GM18499 (cell line): ENCODE measurements around the gene BACE2.
"Not testable (repeated sequence)": the region's sequence is repeated elsewhere in the genome, so short reads cannot be mapped to it uniquely, and the experiment has no call there.

ENCODE experiments used
- ATAC-seq: cut with Tn5 transposase; IDR thresholded peaks from one replicate; pipeline ENCODE4 v1.9.1; 2021; ENCODE audit warnings: moderate number of reproducible peaks; ENCODE audit not compliant: insufficient read depth, unreplicated experiment

BACE2 gene

GRCh38 chr21:41234569-41234968, 66.6 kb downstream of the BACE2 start:
- no peak for ATAC-seq

GRCh38 chr21:41235201-41235600, 67.2 kb downstream of the BACE2 start:
- no peak for ATAC-seq

GRCh38 chr21:41236352-41236973, 68.5 kb downstream of the BACE2 start:
- no peak for ATAC-seq

GRCh38 chr21:41238081-41238796, 70.3 kb downstream of the BACE2 start:
- not testable (repeated sequence) for ATAC-seq

GRCh38 chr21:41240040-41240439, 72.1 kb downstream of the BACE2 start:
- ATAC-seq, result no peak

DNA sequence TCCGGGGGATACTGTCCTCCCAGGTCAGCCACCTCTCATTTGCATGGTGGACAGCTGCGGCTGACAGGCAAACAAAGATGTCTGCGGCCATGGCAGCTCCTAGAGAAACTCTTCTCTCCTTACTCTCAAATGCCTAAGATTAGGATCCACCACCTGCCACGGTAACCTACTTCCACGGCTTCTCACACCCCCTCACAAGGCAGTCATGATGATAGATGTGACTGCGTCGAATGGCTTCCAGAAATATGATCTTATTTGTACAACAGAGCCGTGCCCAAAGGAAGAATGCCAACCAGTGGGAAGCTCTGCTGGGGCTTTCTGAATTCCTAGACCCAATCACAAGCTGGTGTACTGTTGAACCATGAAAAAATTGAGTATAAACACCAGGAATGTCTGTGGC, 73.4 kb downstream of the BACE2 start:
- ATAC-seq, result no peak

- no peak for ATAC-seq
These were observed 74.4 kb downstream of the BACE2 start for GRCh38 chr21:41242238-41242829.

DNA sequence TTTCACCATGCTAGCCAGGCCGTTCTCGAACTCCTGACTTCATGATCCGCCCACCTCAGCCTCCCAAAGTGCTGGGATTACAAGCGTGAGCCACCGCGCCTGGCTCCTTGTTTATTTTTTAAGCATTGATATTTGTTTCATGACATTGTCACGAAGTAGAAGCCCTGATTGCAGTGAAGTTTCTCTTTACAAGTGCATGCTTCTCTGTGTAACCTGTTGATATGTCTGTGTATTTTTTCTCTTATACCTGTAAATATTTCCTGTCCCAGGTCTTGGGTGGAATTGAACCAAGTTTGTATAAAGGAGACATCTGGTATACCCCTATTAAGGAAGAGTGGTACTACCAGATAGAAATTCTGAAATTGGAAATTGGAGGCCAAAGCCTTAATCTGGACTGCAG, 75.1 kb downstream of the BACE2 start:
- ATAC-seq, result no peak

GRCh38 chr21:41244266-41244880, 76.4 kb downstream of the BACE2 start:
- not testable (repeated sequence) for ATAC-seq

- no peak for ATAC-seq
These were observed 77.7 kb downstream of the BACE2 start for GRCh38 chr21:41245509-41246135.

- no peak for ATAC-seq
These were observed 78.8 kb downstream of the BACE2 start for GRCh38 chr21:41246808-41247207.

DNA sequence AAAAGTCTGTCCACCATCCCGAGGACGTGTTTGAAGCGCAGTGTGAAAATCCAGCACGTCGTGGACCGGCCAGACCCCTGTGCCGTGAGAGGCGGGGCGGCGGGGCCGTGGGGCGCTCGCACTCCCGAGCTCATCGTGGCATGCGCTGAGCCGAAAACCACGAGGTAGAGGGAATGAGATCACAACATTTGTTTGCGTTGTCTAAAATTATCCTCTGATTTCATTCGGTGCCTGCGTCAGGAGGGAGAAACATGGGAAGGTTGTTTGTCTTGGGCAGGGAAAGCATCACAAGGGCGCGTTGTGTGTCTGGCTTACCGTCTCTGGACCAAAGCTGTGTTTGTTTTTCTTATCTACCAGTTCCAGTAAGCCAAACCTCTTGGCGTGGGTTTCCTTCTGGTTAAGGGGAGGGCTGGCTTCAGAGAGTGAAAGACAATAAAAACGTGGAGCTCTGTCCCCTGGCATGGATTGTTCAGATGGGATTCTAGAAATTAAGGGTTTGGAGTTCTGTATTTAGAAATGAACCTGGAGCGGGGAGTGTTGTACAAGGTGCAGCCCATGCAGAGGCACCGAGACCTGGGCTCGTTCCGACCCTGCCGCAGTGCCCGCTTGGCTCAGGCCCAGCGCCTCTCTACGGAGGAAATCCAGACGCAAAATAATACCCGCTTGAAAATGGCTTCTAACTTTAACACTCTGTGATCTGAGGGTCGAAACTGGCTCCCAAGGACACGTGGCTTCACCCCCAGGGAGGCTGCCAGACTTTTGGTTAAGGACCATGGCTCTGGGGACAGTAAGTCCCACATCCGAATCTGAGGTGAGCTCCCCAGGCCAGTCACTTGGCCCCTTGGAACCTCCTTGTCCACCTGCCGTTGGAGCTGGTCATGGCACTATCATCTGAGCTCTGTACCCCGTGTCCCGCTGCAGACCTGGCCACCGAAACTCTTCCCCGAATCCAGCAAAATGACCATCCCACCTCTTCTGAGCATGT, 79.9 kb downstream of the BACE2 start:
- no peak for ATAC-seq

GRCh38 chr21:41249476-41249875, 81.5 kb downstream of the BACE2 start:
- no peak for ATAC-seq

DNA sequence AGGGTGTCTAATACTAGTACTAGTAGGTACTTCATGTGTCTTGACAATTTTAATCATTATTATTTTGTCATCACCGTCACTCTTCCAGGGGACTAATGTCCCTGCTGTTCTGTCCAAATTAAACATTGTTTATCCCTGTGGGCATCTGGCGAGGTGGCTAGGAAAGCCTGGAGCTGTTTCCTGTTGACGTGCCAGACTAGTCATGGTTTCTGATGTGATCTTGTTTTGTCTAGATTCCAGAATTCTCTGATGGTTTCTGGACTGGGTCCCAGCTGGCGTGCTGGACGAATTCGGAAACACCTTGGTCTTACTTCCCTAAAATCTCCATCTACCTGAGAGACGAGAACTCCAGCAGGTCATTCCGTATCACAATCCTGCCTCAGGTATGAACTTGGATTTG, 82.6 kb downstream of the BACE2 start:
- no peak for ATAC-seq

DNA sequence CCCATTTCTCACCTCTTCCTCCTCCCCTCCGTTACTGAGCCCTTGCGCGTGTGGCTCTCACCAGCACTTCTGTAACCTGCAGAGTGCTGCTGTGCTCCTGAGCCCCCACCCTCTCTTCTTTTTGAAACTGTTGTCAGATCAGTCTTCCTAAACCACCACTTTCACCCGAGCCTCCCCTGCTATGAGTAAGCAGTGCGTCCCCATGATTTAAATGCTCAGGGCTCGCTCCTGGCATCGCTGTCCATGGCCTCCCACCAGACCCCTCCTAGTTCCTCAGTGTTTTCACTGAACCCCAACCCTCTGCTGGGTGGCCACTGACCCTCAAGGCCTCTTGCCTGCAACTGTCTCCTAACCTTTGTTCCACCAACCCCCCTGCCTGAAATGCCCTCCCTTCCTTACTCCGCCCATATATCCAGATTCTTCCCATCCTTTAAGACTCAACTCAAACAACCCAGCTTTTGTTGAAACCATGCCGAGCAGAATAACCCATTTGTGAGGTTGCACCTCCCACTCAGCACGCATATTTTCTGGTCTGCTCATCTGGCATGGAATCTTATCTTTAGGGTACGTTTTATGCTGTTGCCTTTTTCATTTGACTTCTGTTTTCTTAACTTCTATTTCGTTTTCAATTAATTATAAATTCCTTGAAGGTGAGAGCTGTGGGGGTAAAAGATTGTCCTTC, 84.1 kb downstream of the BACE2 start:
- no peak for ATAC-seq

GRCh38 chr21:41254090-41254700, 86.2 kb downstream of the BACE2 start:
- no peak for ATAC-seq

DNA sequence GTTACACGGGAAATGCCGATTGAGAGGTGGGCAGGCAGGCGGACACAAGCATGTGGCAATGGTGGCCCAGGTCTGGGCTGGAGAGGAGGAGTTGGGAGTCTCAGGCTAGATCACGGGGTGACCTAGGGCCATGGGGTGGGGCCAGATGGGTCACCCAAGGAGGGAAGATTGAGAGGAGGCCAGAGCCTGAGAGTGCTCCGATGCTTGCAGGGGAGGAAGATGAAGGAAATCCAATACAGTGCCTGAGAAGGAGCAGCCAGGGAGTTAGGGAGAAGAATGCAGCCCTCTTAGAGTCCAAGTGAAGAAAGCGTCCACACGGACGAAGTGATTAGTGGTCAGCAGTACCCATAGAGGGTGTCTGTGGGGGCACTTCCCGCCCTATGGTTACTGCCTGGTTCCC, 87.2 kb downstream of the BACE2 start:
- no peak for ATAC-seq

DNA sequence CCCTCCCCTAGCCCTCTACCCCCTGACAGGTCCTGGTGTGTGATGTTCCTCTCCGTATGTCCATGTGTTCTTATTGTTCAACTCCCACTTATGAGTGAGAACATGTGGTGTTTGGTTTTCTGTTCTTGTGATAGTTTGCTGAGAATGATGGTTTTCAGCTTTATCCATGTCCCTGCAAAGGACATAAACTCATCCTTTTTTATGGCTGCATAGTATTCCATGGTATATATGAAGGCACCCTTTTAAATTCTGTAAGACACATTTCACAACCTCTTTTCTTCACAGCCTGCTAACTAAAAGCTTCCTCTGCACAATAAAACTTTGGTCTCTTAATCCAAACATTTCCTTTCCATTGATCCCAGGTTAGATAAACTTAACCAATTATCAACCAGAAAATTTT, 88.3 kb downstream of the BACE2 start:
- not testable (repeated sequence) for ATAC-seq
